ENCODE measurements around the gene TOP1.

- TF ChIP-seq, protein P1, sequence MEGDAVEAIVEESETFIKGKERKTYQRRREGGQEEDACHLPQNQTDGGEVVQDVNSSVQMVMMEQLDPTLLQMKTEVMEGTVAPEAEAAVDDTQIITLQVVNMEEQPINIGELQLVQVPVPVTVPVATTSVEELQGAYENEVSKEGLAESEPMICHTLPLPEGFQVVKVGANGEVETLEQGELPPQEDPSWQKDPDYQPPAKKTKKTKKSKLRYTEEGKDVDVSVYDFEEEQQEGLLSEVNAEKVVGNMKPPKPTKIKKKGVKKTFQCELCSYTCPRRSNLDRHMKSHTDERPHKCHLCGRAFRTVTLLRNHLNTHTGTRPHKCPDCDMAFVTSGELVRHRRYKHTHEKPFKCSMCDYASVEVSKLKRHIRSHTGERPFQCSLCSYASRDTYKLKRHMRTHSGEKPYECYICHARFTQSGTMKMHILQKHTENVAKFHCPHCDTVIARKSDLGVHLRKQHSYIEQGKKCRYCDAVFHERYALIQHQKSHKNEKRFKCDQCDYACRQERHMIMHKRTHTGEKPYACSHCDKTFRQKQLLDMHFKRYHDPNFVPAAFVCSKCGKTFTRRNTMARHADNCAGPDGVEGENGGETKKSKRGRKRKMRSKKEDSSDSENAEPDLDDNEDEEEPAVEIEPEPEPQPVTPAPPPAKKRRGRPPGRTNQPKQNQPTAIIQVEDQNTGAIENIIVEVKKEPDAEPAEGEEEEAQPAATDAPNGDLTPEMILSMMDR (IDR thresholded peaks at IDR 0.05) = no peak
- TF ChIP-seq ZBTB33 (IDR thresholded peaks at IDR 0.05; ENCODE audit: borderline replicate concordance, low read depth) (no peak), NRF1 (IDR thresholded peaks at IDR 0.05; ENCODE audit: low read depth, low read length) (no peak), MXI1 (IDR thresholded peaks at IDR 0.05; ENCODE audit: low read depth, low read length) (no peak), RFX5 (IDR thresholded peaks at IDR 0.05; ENCODE audit: low read length) (no peak)
Measured at GRCh38 chr20:41031243-41031619, 2.6 kb downstream of the TOP1 start.
